Naive thymus-derived CD4-positive, alpha-beta T cell (primary cell): Measurements from ENCODE around the gene RASA3. TPM values are rescaled to one million over a fixed set of nuclear protein-coding genes. Genes with fewer than 3 reads are reported as not detected.

Experiments
- ATAC-seq: fragments of 150-1000 bp; cut with Tn5 transposase; 2 replicates; pipeline ENCODE4 v1.10.0; 2021; ENCODE audit warnings: mild to moderate bottlenecking, moderate library complexity
- CTCF ChIA-PET: fragments of 350-600 bp; sonication (Branson Sonifier 250); formaldehyde crosslinking; loops from one replicate; lab custom pipeline; 2021; ENCODE audit warnings: antibody characterized with exemption; lab: Charles Lee
- POLR2A ChIA-PET: fragments of 350-600 bp; sonication (Branson Sonifier 250); formaldehyde crosslinking; loops from one replicate; lab custom pipeline; 2021; ENCODE audit warnings: antibody characterized with exemption, inconsistent platforms; lab: Charles Lee
- DNase-seq, 9 donors: peaks; one replicate each; pipeline versions ENCODE4 v3.0.0 to v3.0.0-alpha.2; 2020 to 2022; ENCODE audit warnings: mixed read lengths in 1 of 9
- H3K27ac ChIP-seq: one replicate; pipeline ENCODE4 v1.7.0; 2013; ENCODE audit warnings: mild to moderate bottlenecking, low read depth, low read length, moderate library complexity
- H3K27me3 ChIP-seq, 2 donors: one replicate each; pipeline ENCODE4 v1.7.0; 2013; ENCODE audit warnings: low read length in 2 of 2, mild to moderate bottlenecking in 2 of 2, moderate library complexity in 2 of 2; ENCODE audit not compliant: control insufficient read depth in 2 of 2, insufficient read depth in 2 of 2
- H3K36me3 ChIP-seq, 3 experiments: 1 replicate in 2 of 3; 2 replicates in 1 of 3; pipeline ENCODE4 v1.7.0; 2013; ENCODE audit warnings: low read length in 3 of 3, mild to moderate bottlenecking in 3 of 3, moderate library complexity in 1 of 3; ENCODE audit not compliant: insufficient read depth in 3 of 3, control insufficient read depth in 2 of 3
- H3K4me1 ChIP-seq, 2 donors: one replicate each; pipeline ENCODE4 v1.7.0; 2013; ENCODE audit warnings: low read length in 2 of 2, mild to moderate bottlenecking in 2 of 2, moderate library complexity in 1 of 2; ENCODE audit not compliant: control insufficient read depth in 2 of 2, insufficient read depth in 2 of 2
- H3K4me3 ChIP-seq: 2 replicates; pipeline ENCODE4 v1.7.0; 2013; ENCODE audit warnings: mild to moderate bottlenecking, low read length
- H3K9me3 ChIP-seq, 3 experiments: 1 replicate in 2 of 3; 2 replicates in 1 of 3; pipeline ENCODE4 v1.7.0; 2013; ENCODE audit warnings: low read length in 3 of 3; ENCODE audit not compliant: control insufficient read depth in 2 of 3
- H3K27ac Mint-ChIP-seq, 9 donors: one replicate each; pipeline ENCODE4 v1.8.0; 2020 to 2022; ENCODE audit warnings: mixed read lengths in 9 of 9, mild to moderate bottlenecking in 8 of 9, moderate library complexity in 5 of 9, inconsistent platforms in 2 of 9
- H3K27me3 Mint-ChIP-seq, 5 donors: one replicate each; pipeline ENCODE4 v1.8.0; 2021 to 2022; ENCODE audit warnings: mixed read lengths in 5 of 5, mild to moderate bottlenecking in 1 of 5
- H3K36me3 Mint-ChIP-seq, 5 donors: one replicate each; pipeline ENCODE4 v1.8.0; 2020 to 2022; ENCODE audit warnings: mixed read lengths in 5 of 5, mild to moderate bottlenecking in 3 of 5, inconsistent platforms in 1 of 5
- H3K4me1 Mint-ChIP-seq, 7 donors: one replicate each; pipeline ENCODE4 v1.8.0; 2020 to 2022; ENCODE audit warnings: mixed read lengths in 7 of 7, mild to moderate bottlenecking in 3 of 7, inconsistent platforms in 1 of 7
- H3K4me3 Mint-ChIP-seq, 10 donors: one replicate each; pipeline ENCODE4 v1.8.0; 2020 to 2022; ENCODE audit warnings: mild to moderate bottlenecking in 10 of 10, mixed read lengths in 10 of 10, moderate library complexity in 6 of 10, inconsistent platforms in 2 of 10
- H3K9me3 Mint-ChIP-seq, 11 donors: one replicate each; pipeline ENCODE4 v1.8.0; 2020 to 2022; ENCODE audit warnings: mixed read lengths in 11 of 11, mild to moderate bottlenecking in 4 of 11, inconsistent platforms in 1 of 11, moderate library complexity in 1 of 11
- intact Hi-C, 2 donors: fragments of 100-400 bp; cut with micrococcal nuclease; formaldehyde crosslinking; loops; one replicate each; pipeline ENCODE4 v1.15.1; 2023
- polyA plus RNA-seq, 2 donors: library from polyadenylated mRNA; unstranded; fragments of 300-500 nt; fragmentation: Illumina TruSeq; gene quantifications; one replicate each; pipeline ENCODE4 v1.2.3, GENCODE V29; 2021
- total RNA-seq, 6 experiments: library from RNA in 5 of 6; stranded (reverse) in 5 of 6; gene quantifications; 1 replicate in 5 of 6; 2 replicates in 1 of 6; pipeline ENCODE4 v1.2.3 and lab custom pipeline; 2021 to 2026

The RASA3 gene
- total and polyA plus RNA-seq, 7 experiments from 2014 or later: 109 to 227 (median 195) TPM

DNA sequence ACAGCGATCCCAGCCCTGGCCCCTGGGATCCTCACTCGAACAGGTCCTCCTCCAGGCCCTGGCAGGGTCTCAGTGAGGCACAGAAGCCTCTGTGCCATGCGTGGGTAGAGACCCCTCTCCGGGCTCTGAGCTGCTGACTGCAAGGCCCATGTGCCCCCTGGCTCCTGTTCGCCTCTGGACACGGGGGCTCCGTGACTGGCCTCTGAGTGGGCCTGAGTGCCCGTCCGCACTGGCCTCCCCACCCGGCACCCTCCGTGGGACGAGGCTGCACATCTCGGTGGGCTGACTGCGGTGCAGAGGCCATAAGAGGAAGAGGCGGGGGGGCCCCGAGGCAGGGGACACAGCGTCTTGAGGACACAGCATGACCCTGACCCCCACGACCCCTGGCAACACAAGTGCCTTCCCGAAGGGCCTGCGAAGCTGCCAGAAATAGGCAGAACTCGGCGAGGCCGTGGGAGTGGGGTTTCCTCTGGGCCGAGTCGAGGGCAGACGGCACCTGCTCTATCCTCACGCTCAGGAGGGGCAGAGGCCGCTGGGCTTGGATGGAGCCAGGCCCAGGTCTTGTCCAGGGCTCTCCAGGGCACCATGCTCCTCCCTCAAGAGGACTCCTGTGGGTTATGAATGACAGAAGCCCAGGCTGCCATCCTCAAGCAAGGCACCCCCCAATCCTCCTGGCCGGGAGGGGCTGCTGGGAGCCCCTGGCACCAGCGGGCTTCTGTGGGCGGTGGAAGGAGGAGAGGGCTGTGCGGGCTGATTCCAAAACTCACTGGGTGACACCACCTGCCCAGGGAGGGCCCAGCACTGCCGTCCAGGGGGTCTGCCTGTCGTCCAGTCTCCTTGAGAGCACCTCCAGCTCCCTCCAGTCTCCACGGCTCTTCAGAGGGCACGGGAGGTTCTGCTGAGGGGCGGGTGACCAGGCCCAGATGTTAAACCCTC lies 52.6 kb downstream of the RASA3 start:
- ATAC-seq (no peak), DNase-seq (no peak)
- Histone ChIP-seq H3K4me3 (no peak overlapping the region), H3K9me3 (no peaks in the 10 kb centered on the region), H3K4me1 (peaks cover 19 to 54% of the 10 kb centered on the region in 2 donors), H3K27me3 (no peaks in the 10 kb centered on the region), H3K36me3 (peaks cover 2 to 69% (median 7%) of the 10 kb centered on the region in 3 experiments), H3K27ac (peak overlapping the region; percentile 61)
- peaks cover 0 to 11% (median 0%) of the 10 kb centered on the region in 11 donors for H3K9me3 Mint-ChIP-seq
- H3K27ac Mint-ChIP-seq: peak overlapping the region in 3 of 9 donors; percentile 9 to 90 (median 70)
- peaks cover 0 to 40% (median 24%) of the 10 kb centered on the region in 5 donors for H3K36me3 Mint-ChIP-seq
- ChIA-PET CTCF (no interaction called here), POLR2A (interaction anchor here (1.0 kb wide), 1 partner anchor 51 kb away, joined by 3 read pairs; no protein-coding TSS in a partner anchor)
- H3K4me3 Mint-ChIP-seq: peak overlapping the region in 4 of 10 donors; percentile 11 to 68 (median 28)
- intact Hi-C loops: no loop called here
- H3K27me3 Mint-ChIP-seq: no peaks in the 10 kb centered on the region
- peaks cover 11 to 71% (median 50%) of the 10 kb centered on the region in 7 donors for H3K4me1 Mint-ChIP-seq

GRCh38 chr13:114078461-114079451 lies 53.7 kb downstream of the RASA3 start:
- H3K27ac ChIP-seq: peak overlapping the region; percentile 61
- H3K36me3 ChIP-seq: peaks cover 7 to 80% (median 16%) of the 10 kb centered on the region in 3 experiments

GRCh38 chr13:114077933-114078325 lies 54.5 kb downstream of the RASA3 start:
- Histone ChIP-seq H3K4me3 (no peak overlapping the region), H3K4me1 (peaks cover 19 to 51% of the 10 kb centered on the region in 2 donors), H3K27ac (peak overlapping the region; percentile 61), H3K27me3 (no peaks in the 10 kb centered on the region), H3K9me3 (no peaks in the 10 kb centered on the region), H3K36me3 (peaks cover 9 to 86% (median 21%) of the 10 kb centered on the region in 3 experiments)
- no peaks in the 10 kb centered on the region for H3K27me3 Mint-ChIP-seq
- H3K9me3 Mint-ChIP-seq: peaks cover 0 to 11% (median 0%) of the 10 kb centered on the region in 11 donors
- peaks cover 0 to 50% (median 27%) of the 10 kb centered on the region in 5 donors for H3K36me3 Mint-ChIP-seq
- H3K4me1 Mint-ChIP-seq: peaks cover 13 to 79% (median 57%) of the 10 kb centered on the region in 7 donors
- ChIA-PET CTCF (no interaction called here), POLR2A (interaction anchor here (0.6 to 1.6 kb wide), 2 partner anchors 12 to 85 kb away, joined by 4 read pairs; no protein-coding TSS in a partner anchor)
- intact Hi-C loops: no loop called here
- DNase-seq (no peak), ATAC-seq (peak; percentile 36)
- H3K4me3 Mint-ChIP-seq: peak overlapping the region in 5 of 10 donors; percentile 31 to 68 (median 53)
- peak overlapping the region in 7 of 9 donors; percentile 28 to 90 (median 76) for H3K27ac Mint-ChIP-seq

More at GRCh38 chr13:114078461-114079451, 53.7 kb downstream of the RASA3 start:
- ATAC-seq (peak; percentile 51), DNase-seq (peak in 1 of 9 donors; percentile 19)
- H3K36me3 Mint-ChIP-seq: peaks cover 0 to 47% (median 29%) of the 10 kb centered on the region in 5 donors
- no peaks in the 10 kb centered on the region for H3K27me3 Mint-ChIP-seq
- CTCF ChIA-PET: no interaction called here
- H3K4me1 Mint-ChIP-seq: peaks cover 13 to 78% (median 57%) of the 10 kb centered on the region in 7 donors
- H3K27ac Mint-ChIP-seq: peak overlapping the region; percentile 9 to 90 (median 76)
- peaks cover 0 to 11% (median 0%) of the 10 kb centered on the region in 11 donors for H3K9me3 Mint-ChIP-seq
- Histone ChIP-seq H3K4me1 (peaks cover 19 to 54% of the 10 kb centered on the region in 2 donors), H3K9me3 (no peaks in the 10 kb centered on the region), H3K27me3 (no peaks in the 10 kb centered on the region), H3K4me3 (no peak overlapping the region)
- POLR2A ChIA-PET: interaction anchor here (0.6 to 1.6 kb wide), 3 partner anchors 13 to 84 kb away, joined by 3 to 4 read pairs (median 4); no protein-coding TSS in a partner anchor
- H3K4me3 Mint-ChIP-seq: peak overlapping the region in 8 of 10 donors; percentile 29 to 68 (median 45)
- intact Hi-C loops: no loop called here

DNA sequence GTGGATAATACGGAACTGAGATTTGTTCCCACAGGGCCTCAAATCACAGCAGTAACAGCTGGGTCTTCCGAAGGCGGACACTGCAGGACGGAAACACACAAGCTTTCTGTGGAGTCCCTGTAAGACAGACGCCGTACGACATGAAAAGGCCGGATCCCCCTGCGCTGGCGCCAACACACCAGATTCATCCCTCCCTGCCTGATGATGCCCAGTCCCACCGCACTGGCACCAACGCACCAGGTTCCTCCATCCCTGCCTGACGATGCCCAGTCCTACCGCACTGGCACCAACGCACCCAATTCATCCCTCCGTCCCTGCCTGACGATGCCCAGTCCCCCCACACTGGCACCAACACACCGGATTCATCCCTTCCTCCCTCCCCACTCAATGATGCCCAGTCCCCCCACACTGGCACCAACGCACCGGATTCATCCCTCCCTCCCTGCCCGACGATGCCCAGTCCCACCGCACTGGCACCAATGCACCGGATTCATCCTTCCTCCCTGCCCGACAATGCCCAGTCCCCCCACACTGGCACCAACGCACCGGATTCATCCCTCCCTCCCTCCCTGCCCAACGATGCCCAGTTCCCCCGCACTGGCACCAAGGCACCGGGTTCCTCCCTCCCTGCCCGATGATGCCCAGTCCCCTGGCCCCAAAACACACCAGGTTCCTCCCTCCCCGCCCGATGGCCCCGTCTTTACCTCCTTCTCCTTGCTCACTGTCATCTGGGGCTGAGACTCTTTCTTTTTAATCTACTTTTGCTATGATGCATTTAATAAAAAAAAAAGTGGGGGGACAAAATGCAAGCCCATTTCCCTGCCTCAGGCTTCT lies 55.1 kb downstream of the RASA3 start:
- ATAC-seq: no peak
- intact Hi-C loops: no loop called here
- peaks cover 0 to 52% (median 30%) of the 10 kb centered on the region in 5 donors for H3K36me3 Mint-ChIP-seq
- no peaks in the 10 kb centered on the region for H3K27me3 ChIP-seq
- H3K4me1 ChIP-seq: peaks cover 19 to 45% of the 10 kb centered on the region in 2 donors
- DNase-seq: no peak
- POLR2A ChIA-PET: interaction anchor here (0.6 to 1.6 kb wide), 3 partner anchors 12 to 354 kb away, joined by 3 to 4 read pairs (median 4); no protein-coding TSS in a partner anchor
- peaks cover 0 to 16% (median 0%) of the 10 kb centered on the region in 11 donors for H3K9me3 Mint-ChIP-seq
- H3K4me3 Mint-ChIP-seq: peak overlapping the region in 7 of 10 donors; percentile 12 to 68 (median 42)
- H3K27ac ChIP-seq: peak overlapping the region; percentile 61
- H3K4me1 Mint-ChIP-seq: peaks cover 16 to 79% (median 57%) of the 10 kb centered on the region in 7 donors
- H3K9me3 ChIP-seq: no peaks in the 10 kb centered on the region
- H3K36me3 ChIP-seq: peaks cover 15 to 86% (median 25%) of the 10 kb centered on the region in 3 experiments
- H3K4me3 ChIP-seq: no peak overlapping the region
- H3K27ac Mint-ChIP-seq: peak overlapping the region in 8 of 9 donors; percentile 61 to 90 (median 77)
- CTCF ChIA-PET: no interaction called here
- H3K27me3 Mint-ChIP-seq: no peaks in the 10 kb centered on the region

DNA sequence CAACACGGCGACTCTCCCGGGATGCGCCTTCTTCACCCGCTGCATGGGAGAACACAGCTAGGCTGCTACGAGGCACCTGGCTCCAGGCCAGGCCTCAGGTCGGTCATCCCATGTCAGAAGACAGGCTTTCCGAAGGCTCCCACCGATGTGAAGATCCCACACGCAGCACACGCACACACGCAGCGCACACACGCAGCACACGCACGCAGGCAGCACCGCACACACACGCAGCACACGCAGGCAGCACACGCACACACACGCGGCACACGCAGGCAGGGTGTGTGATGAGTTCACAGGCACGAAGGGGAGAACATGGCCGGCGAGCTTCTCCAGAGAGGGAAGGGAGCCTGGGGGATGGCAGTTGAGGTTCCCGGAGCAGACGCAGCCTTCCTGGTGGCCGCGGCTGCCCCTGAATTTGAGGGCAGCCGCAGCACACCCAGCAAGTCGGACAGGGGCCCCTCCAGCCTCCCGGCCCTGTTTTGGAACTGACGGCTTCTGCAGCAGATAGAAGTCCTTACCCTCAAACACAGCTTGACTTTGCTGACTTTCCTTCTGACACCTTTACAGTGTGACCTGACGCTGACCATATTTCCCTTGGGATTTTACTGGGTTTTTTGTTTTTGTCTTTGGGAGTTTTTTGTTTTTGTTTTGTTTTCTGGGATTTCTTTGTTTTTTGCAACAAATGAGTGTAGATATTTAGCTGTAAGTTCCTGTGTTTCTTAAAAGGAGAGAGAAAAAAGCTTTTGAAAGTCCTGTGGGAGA lies 55.9 kb downstream of the RASA3 start:
- H3K9me3 ChIP-seq: no peaks in the 10 kb centered on the region
- Mint-ChIP-seq H3K36me3 (peaks cover 3 to 56% (median 34%) of the 10 kb centered on the region in 5 donors), H3K4me1 (peaks cover 17 to 78% (median 57%) of the 10 kb centered on the region in 7 donors), H3K4me3 (peak overlapping the region in 4 of 10 donors; percentile 22 to 63 (median 36)), H3K27me3 (no peaks in the 10 kb centered on the region), H3K27ac (peak overlapping the region; percentile 49 to 90 (median 76)), H3K9me3 (peaks cover 0 to 16% (median 0%) of the 10 kb centered on the region in 11 donors)
- ATAC-seq (no peak), DNase-seq (no peak)
- H3K27me3 ChIP-seq: no peaks in the 10 kb centered on the region
- H3K4me1 ChIP-seq: peaks cover 19 to 37% of the 10 kb centered on the region in 2 donors
- intact Hi-C loops: no loop called here
- ChIA-PET CTCF (no interaction called here), POLR2A (interaction anchor here (0.6 to 1.1 kb wide), 3 partner anchors 19 to 353 kb away, joined by 3 to 4 read pairs (median 4); no protein-coding TSS in a partner anchor)
- H3K36me3 ChIP-seq: peaks cover 22 to 86% (median 33%) of the 10 kb centered on the region in 3 experiments
- no peak overlapping the region for H3K4me3 ChIP-seq
- H3K27ac ChIP-seq: no peak overlapping the region
